Smooth muscle cell (in vitro differentiated cells): ENCODE data around the gene GJB4. TPM values are rescaled to one million over a fixed set of nuclear protein-coding genes. Genes with fewer than 3 reads are reported as not detected.

Experiments used
- DNase-seq: peaks from one replicate; lab custom pipeline; 2025; ENCODE audit not compliant: unreplicated experiment; lab: John Stamatoyannopoulos, UW
- H2AFZ ChIP-seq: fragments of 200-600 bp; sonication (generic); 2 replicates; pipeline ENCODE4 v1.6.0; 2016; ENCODE audit warnings: antibody characterized with exemption, low read depth, mild to moderate bottlenecking
- H3F3A ChIP-seq: fragments of 200-600 bp; sonication (generic); 2 replicates; pipeline ENCODE4 v1.6.0; 2017; ENCODE audit warnings: antibody characterized with exemption, low read depth
- H3K27ac ChIP-seq: fragments of 200-600 bp; sonication (generic); 2 replicates; pipeline ENCODE4 v1.5.1; 2016; ENCODE audit warnings: low read depth, mild to moderate bottlenecking
- H3K27me3 ChIP-seq: fragments of 200-600 bp; sonication (generic); 2 replicates; pipeline ENCODE4 v1.6.1; 2016; ENCODE audit warnings: low read depth, mild to moderate bottlenecking
- H3K36me3 ChIP-seq: fragments of 200-600 bp; sonication (generic); 2 replicates; pipeline ENCODE4 v1.5.1; 2016; ENCODE audit warnings: low read depth
- H3K4me1 ChIP-seq: fragments of 200-600 bp; sonication (generic); 2 replicates; pipeline ENCODE4 v1.5.1; 2016; ENCODE audit warnings: low read depth
- H3K4me2 ChIP-seq: fragments of 200-600 bp; sonication (generic); 2 replicates; pipeline ENCODE4 v1.6.0; 2016; ENCODE audit warnings: mild to moderate bottlenecking
- H3K4me3 ChIP-seq: fragments of 200-600 bp; sonication (generic); 2 replicates; pipeline ENCODE4 v1.5.1; 2016; ENCODE audit warnings: mild to moderate bottlenecking
- H3K79me2 ChIP-seq: fragments of 200-600 bp; sonication (generic); 2 replicates; pipeline ENCODE4 v1.6.0; 2016; ENCODE audit warnings: low read depth, mild to moderate bottlenecking
- H3K9ac ChIP-seq: fragments of 200-600 bp; sonication (generic); 2 replicates; pipeline ENCODE4 v1.6.0; 2016; ENCODE audit warnings: low read depth
- H3K9me3 ChIP-seq: fragments of 200-600 bp; sonication (generic); replicated peaks from 2 replicates; pipeline ENCODE4 v1.5.1; 2016; ENCODE audit warnings: low read depth
- H4K20me1 ChIP-seq: fragments of 200-600 bp; sonication (generic); 2 replicates; pipeline ENCODE4 v1.6.0; 2016; ENCODE audit warnings: low read depth
- WGBS: methylation state at CpG from one replicate; pipeline ENCODE4 v1.1.7; 2016; ENCODE audit warnings: low lambda C conversion rate; 5-methylcytosine and 5-hydroxymethylcytosine counted together
- polyA plus RNA-seq: library from polyadenylated mRNA; unstranded; fragments of >200 nt; fragmentation: Nextera tagmentation; extraction: Ambion mirVana; gene quantifications from 2 replicates; pipeline ENCODE4 v1.2.1, GENCODE V29; 2016
- total RNA-seq: library from RNA; depleted of rRNA; stranded (reverse); fragments of >200 nt; gene quantifications from 2 replicates; pipeline ENCODE4 v1.2.3, GENCODE V29; 2014
- TF ChIP-seq, protein P1 (sequence below): fragments of 200-600 bp; sonication (generic); IDR thresholded peaks from 2 replicates; pipeline ENCODE4 v1.5.1; 2017; ENCODE audit warnings: borderline replicate concordance, mild to moderate bottlenecking, antibody characterized with exemption; ENCODE audit not compliant: insufficient read depth, poor library complexity, severe bottlenecking

Gene GJB4
- total and polyA plus RNA-seq, 2 experiments from 2014 or later, result 0.67 TPM; not detected in 1

DNA sequence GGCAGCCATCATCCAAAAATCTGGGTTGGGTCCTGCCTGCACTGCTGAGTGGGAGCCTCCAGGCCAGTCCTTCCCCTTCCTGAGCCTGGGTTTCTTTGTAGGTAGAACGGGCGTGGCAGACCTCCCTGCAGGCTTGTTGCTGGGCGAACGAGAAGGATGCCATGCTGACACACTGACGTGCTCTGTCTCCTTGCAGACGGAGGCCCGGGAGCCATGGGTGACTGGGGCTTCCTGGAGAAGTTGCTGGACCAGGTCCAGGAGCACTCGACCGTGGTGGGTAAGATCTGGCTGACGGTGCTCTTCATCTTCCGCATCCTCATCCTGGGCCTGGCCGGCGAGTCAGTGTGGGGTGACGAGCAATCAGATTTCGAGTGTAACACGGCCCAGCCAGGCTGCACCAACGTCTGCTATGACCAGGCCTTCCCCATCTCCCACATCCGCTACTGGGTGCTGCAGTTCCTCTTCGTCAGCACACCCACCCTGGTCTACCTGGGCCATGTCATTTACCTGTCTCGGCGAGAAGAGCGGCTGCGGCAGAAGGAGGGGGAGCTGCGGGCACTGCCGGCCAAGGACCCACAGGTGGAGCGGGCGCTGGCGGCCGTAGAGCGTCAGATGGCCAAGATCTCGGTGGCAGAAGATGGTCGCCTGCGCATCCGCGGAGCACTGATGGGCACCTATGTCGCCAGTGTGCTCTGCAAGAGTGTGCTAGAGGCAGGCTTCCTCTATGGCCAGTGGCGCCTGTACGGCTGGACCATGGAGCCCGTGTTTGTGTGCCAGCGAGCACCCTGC is 34.7 kb downstream of the GJB4 start:
- Histone ChIP-seq H3K27ac (no peak overlapping the region), H4K20me1 (no peaks in the 10 kb centered on the region), H3K79me2 (no peaks in the 10 kb centered on the region), H3F3A (no peaks in the 10 kb centered on the region), H3K27me3 (peaks cover 26% of the 10 kb centered on the region), H3K36me3 (no peaks in the 10 kb centered on the region), H3K9me3 (no peaks in the 10 kb centered on the region), H3K9ac (no peak overlapping the region), H2AFZ (no peak overlapping the region), H3K4me1 (no peaks in the 10 kb centered on the region), H3K4me2 (no peak overlapping the region), H3K4me3 (no peak overlapping the region)
- TF ChIP-seq, protein P1, sequence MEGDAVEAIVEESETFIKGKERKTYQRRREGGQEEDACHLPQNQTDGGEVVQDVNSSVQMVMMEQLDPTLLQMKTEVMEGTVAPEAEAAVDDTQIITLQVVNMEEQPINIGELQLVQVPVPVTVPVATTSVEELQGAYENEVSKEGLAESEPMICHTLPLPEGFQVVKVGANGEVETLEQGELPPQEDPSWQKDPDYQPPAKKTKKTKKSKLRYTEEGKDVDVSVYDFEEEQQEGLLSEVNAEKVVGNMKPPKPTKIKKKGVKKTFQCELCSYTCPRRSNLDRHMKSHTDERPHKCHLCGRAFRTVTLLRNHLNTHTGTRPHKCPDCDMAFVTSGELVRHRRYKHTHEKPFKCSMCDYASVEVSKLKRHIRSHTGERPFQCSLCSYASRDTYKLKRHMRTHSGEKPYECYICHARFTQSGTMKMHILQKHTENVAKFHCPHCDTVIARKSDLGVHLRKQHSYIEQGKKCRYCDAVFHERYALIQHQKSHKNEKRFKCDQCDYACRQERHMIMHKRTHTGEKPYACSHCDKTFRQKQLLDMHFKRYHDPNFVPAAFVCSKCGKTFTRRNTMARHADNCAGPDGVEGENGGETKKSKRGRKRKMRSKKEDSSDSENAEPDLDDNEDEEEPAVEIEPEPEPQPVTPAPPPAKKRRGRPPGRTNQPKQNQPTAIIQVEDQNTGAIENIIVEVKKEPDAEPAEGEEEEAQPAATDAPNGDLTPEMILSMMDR, result no peak
- DNase-seq, result no peak
- 95% methylated on average over 40 of the region's 40 CpGs for WGBS

DNA sequence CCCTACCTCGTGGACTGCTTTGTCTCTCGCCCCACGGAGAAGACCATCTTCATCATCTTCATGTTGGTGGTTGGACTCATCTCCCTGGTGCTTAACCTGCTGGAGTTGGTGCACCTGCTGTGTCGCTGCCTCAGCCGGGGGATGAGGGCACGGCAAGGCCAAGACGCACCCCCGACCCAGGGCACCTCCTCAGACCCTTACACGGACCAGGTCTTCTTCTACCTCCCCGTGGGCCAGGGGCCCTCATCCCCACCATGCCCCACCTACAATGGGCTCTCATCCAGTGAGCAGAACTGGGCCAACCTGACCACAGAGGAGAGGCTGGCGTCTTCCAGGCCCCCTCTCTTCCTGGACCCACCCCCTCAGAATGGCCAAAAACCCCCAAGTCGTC is 35.2 kb downstream of the GJB4 start:
- Histone ChIP-seq H2AFZ (no peak overlapping the region), H4K20me1 (no peaks in the 10 kb centered on the region), H3F3A (no peaks in the 10 kb centered on the region), H3K9me3 (no peaks in the 10 kb centered on the region), H3K9ac (no peak overlapping the region), H3K4me3 (no peak overlapping the region), H3K4me1 (no peaks in the 10 kb centered on the region), H3K27me3 (peaks cover 26% of the 10 kb centered on the region), H3K27ac (no peak overlapping the region), H3K4me2 (no peak overlapping the region), H3K36me3 (no peaks in the 10 kb centered on the region), H3K79me2 (no peaks in the 10 kb centered on the region)
- TF ChIP-seq, protein P1, result no peak
- DNase-seq, result no peak
- WGBS, result 93% methylated on average over 10 of the region's 12 CpGs

DNA sequence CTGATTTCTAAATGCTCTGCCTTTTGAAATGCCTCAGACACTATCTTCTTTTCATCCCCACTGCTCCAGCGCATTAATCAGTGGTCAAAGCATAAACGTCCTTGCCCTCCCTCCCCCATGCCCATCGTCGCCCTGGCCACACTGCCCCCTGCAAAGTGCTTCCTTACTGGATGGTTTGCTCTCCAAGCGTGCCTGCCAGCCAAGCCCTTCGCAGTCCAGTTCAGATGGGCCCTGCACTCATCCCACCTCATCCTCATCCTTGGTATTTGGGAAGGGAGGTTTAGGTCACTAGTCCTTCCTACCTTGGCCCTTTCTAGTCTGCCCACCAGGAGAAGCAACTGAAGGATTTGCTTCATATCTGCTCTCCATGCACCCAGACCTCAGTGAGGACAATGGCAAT is 36.4 kb downstream of the GJB4 start:
- H3K4me2 ChIP-seq, result no peak overlapping the region
- 85% methylated on average over 6 of the region's 6 CpGs for WGBS
- no peaks in the 10 kb centered on the region for H4K20me1 ChIP-seq
- H3K4me3 ChIP-seq, result no peak overlapping the region
- H3F3A ChIP-seq, result no peaks in the 10 kb centered on the region
- TF ChIP-seq, protein P1, result no peak
- H3K9ac ChIP-seq, result no peak overlapping the region
- no peaks in the 10 kb centered on the region for H3K9me3 ChIP-seq
- H3K27ac ChIP-seq, result no peak overlapping the region
- H3K4me1 ChIP-seq, result no peaks in the 10 kb centered on the region
- no peak overlapping the region for H2AFZ ChIP-seq
- no peak for DNase-seq
- H3K27me3 ChIP-seq, result peaks cover 26% of the 10 kb centered on the region
- H3K79me2 ChIP-seq, result no peaks in the 10 kb centered on the region
- no peaks in the 10 kb centered on the region for H3K36me3 ChIP-seq

DNA sequence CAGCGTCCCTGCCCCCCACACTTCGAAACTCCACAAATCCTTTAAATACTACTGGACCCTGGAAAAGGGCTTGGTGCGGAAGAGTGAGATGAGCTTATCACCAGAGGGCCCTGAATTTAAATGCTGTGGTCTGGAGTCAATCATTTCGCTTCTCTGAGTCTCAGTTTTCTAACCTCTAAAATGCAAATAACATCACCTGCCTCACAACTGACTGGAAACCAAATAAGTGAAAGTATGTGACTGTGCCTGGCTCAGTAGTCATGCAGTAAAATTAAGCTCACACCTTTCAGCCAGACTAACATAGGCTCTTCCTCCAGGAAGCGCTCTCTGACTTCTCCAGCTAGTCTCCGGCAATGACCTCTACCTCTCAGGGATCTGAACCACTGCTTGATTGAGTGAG is 37.5 kb downstream of the GJB4 start:
- Histone ChIP-seq H3F3A (no peaks in the 10 kb centered on the region), H3K27ac (no peak overlapping the region), H3K4me1 (no peaks in the 10 kb centered on the region), H3K36me3 (no peaks in the 10 kb centered on the region), H4K20me1 (no peaks in the 10 kb centered on the region), H3K4me3 (no peak overlapping the region), H3K79me2 (no peaks in the 10 kb centered on the region), H3K27me3 (peaks cover 23% of the 10 kb centered on the region), H3K4me2 (no peak overlapping the region), H3K9me3 (no peaks in the 10 kb centered on the region), H2AFZ (no peak overlapping the region), H3K9ac (no peak overlapping the region)
- 75% methylated on average over 6 of the region's 6 CpGs for WGBS
- no peak for DNase-seq
- TF ChIP-seq, protein P1, result no peak
